HG03521 (cell line): ENCODE measurements around the gene GAD2.
"Not testable (repeated sequence)": the region's sequence is repeated elsewhere in the genome, so short reads cannot be mapped to it uniquely, and the experiment has no call there.

ENCODE experiments used
- ATAC-seq: cut with Tn5 transposase; IDR thresholded peaks from one replicate; pipeline ENCODE4 v1.9.1; 2021; ENCODE audit warnings: mild to moderate bottlenecking, moderate library complexity; ENCODE audit not compliant: unreplicated experiment

Gene GAD2

GRCh38 chr10:26314265-26315013, 97.9 kb downstream of the GAD2 start:
- no peak for ATAC-seq

- no peak for ATAC-seq
Measured at GRCh38 chr10:26318672-26319071, 102.1 kb downstream of the GAD2 start.

DNA sequence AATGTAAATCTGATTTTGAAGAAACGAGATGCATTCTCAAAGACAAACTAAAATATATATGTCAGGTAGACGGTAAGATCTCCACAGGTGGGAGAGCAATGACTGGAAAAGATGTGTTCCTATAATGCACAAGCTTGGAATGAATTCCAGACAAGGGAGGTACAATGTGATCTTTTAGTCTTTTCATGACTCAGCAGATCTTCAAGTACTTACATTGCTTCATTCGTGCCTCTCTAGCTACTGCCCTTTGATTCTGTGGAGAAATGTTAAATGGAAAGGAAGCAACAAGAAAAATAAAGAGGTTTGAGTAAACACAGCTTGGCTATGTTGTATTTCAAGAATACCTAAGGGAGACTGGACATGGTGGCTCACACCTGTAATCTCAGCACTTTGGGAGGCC, 106.6 kb downstream of the GAD2 start:
- no peak for ATAC-seq

DNA sequence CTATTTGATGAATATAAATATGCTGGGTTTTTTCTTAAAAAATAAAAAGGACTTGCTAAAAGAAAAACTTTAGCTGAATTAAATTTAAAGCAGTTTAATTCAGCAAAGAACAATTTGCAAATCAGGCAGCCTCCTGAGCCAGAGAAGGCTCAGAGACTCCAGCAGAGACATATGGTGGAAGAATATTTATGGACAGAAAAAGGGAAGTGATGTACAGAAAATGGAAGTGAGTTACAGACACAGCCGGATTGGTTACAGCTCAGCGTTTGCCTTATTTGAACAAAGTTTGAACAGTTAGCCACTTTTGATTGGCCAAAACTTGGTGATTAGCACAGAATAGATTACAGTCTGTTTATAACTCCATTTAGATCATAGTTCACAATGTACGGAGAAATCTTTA, 110.3 kb downstream of the GAD2 start:
- ATAC-seq = no peak

DNA sequence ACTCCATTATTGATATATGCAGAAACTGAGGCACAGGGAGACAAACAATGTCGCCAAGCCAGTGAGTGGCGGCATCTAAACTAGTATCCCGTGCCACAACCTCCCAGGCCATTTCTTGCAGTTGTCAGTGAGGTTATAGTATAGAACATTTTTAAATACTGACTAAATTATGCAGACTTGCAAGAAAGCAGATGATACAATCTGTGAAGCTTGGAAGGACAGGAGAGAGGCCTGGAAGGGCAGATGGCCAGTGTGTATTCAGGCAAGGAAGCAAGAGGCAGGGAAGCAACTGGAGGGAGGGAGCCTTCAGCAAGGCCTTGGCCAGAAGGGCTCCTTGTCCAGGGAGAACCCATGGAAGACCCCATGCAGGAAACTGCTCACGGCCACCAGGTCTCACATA, 111.2 kb downstream of the GAD2 start:
- no peak for ATAC-seq

GRCh38 chr10:26331371-26331770, 114.8 kb downstream of the GAD2 start:
- no peak for ATAC-seq

- no peak for ATAC-seq
Measured at GRCh38 chr10:26334232-26334931, 117.8 kb downstream of the GAD2 start.

DNA sequence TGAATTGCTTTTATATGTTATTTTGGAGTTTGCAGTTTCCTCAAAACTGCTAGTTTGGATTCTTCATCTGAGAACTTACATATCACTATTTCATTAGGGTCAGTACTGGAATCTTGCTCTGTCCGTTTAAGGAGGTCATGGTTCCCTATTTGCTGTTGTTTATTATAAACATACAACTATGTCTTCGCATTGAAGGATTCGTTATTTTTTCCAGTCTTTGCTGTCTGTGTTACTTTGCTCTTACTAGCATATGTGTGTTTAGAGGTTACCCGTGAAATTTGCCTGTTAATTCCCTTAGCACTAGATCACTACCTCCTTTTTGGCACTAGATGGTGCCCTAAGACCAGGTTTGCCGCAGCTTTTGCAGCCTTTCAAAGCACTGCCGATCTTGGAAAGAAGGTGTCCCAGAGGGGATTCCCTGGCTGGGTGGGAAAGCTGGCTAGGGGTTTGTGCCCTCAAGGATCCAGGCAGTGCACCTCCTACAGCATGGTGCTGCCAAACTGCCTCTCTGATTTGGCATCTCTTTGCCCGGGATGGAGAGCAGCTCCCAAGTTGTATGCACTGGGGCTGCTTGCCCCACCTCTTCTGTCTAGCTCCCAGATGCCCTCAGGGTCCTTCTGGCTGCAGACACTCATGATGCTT, 118.5 kb downstream of the GAD2 start:
- ATAC-seq = peak; percentile 76

- peak; percentile 54 for ATAC-seq
Measured at GRCh38 chr10:26335574-26336093, 119.1 kb downstream of the GAD2 start.

DNA sequence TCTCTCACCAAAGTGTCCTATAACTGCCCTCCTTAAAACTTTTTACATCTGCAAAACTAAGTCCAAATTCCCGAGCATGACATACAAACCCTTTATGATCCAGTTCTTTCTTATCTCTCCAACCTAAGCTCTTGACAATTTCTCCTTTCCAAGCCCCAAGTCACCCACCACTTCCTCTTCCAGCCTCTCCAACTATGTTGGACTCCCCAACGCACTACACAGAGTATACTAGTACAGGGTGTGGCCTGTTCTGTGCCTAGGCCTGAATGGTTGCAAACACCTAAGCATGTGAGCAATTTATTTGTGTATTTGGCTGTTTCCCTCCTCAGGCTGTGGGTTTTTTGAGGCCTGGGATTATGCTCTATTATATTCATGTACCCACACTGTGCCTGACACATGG, 120.4 kb downstream of the GAD2 start:
- no peak for ATAC-seq

DNA sequence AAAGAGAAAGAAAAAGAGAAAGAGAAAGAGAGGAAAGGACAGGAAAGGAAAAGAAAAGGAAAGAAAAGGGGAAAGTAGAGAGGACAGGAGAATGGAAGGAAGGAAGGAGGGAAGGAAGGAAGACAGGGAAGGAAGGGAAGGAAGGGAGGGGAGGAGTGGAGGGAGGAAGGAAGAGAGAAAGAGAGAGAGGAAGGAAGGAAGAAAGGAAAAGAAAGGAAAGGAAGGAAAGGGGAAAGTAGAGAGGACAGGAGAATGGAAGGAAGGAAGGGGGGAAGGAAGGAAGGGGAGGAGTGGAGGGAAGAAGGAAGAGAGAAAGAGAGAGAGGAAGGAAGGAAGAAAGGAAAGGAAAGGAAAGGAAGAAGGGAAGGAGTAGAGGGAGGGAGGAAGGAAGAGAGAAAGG, 125.1 kb downstream of the GAD2 start:
- no peak for ATAC-seq

- not testable (repeated sequence) for ATAC-seq
Measured at GRCh38 chr10:26348821-26349417, 132.3 kb downstream of the GAD2 start.
